ENCODE results near the gene TPPP2. TPM values are rescaled to one million over a fixed set of nuclear protein-coding genes. Genes with fewer than 3 reads are reported as not detected.

TPPP2 gene
- total and polyA plus RNA-seq, 3 experiments from 2014 or later = not detected

DNA sequence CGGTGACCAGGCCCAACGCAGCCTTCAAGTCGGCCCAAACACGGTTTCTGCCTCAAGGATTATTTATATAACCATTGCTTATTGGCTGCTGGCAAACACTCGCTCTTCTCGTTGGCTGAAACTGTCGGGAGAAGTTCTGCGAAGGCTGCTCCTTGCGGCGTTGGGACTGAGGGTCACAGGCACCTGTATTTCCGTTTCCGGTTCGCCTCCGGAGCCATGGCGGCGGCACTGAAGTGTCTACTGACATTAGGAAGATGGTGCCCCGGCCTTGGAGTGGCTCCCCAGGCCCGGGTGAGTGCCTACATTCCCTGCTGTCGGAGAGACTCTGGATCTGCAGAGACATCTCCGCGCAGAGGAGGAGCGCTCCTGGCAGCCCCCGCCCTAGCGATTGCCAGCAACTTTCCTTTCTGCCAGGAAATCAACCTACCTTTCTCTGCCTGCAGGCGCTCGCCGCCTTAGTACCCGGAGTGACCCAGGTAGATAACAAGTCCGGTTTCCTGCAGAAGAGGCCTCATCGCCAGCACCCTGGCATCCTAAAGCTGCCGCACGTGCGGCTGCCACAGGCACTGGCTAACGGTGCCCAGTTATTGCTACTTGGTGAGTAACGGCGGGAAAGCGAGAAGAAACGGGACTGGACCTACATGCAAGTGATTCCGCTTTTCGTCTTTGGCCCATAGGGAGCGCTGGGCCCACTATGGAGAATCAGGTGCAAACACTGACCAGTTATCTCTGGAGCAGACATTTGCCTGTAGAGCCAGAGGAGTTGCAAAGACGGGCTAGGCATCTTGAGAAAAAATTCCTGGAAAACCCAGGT lies 40.0 kb upstream of the TPPP2 start, which contains the start of gene METTL17:
Gene METTL17, plus strand, starts transcription at position 194 of the 814 bp plus-strand sequence. Its CDS starts 23 bp downstream, at position 217.
- CTCF ChIA-PET = interaction anchor here (1.9 kb wide), 1 partner anchor 19 kb away, joined by 7 read pairs; no protein-coding TSS in a partner anchor
- Mint-ChIP-seq H3K9me3 (no peaks in the 10 kb centered on the region), H3K27ac (peak within 1 kb of the TSS; percentile 58 to 99 (median 94)), H3K4me3 (peak within 1 kb of the TSS; percentile 83 to 99 (median 93)), H3K4me1 (peaks cover 25 to 30% (median 26%) of the 10 kb centered on the region in 3 donors), H3K27me3 (no peaks in the 10 kb centered on the region), H3K36me3 (peaks cover 0 to 41% (median 8%) of the 10 kb centered on the region in 3 donors)
- POLR2A ChIA-PET = no interaction called here
- no peaks in the 10 kb centered on the region for H3K27me3 ChIP-seq (ENCODE audit: insufficient read depth, low read length, poor library complexity, severe bottlenecking)
- peak; percentile 75 to 88 (median 81) for DNase-seq
- peaks cover 28% of the 10 kb centered on the region for H3K36me3 ChIP-seq (ENCODE audit: insufficient read depth, low read length)
- peak within 1 kb of the TSS; percentile 76 for H3K4me3 ChIP-seq (ENCODE audit: low read length)
- peak within 1 kb of the TSS; percentile 60 for H3K27ac ChIP-seq (ENCODE audit: low read depth, low read length)
- no peaks in the 10 kb centered on the region for H3K9me3 ChIP-seq (ENCODE audit: low read length)
- H3K4me1 ChIP-seq (ENCODE audit: insufficient read depth, low read length) = peaks cover 23% of the 10 kb centered on the region

DNA sequence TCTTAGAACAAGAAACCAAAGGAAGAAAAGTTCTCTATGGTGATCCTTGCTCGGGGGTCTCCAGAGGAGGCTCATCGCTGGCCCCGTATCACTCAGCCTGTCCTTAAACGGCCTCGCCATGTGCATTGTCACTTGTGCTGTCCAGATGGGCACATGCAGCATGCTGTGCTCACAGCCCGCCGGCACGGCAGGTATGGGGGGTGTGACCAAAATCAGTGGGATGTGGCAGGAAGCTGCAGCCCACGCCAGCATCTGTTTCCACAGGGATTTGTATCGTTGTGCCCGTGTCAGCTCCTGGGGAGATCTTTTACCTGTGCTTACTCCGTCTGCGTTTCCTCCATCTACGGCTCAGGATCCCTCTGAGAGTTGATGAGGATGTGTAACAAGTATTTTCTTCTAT lies 33.5 kb upstream of the TPPP2 start:
- CTCF ChIA-PET = interaction anchor here (1.4 to 3.5 kb wide), 4 partner anchors 18 to 96 kb away, joined by 3 to 17 read pairs (median 10); no protein-coding TSS in a partner anchor
- H3K27ac ChIP-seq (ENCODE audit: low read depth, low read length) = no peak overlapping the region
- Mint-ChIP-seq H3K27ac (no peak overlapping the region), H3K4me1 (peaks cover 6 to 8% (median 6%) of the 10 kb centered on the region in 3 donors), H3K4me3 (no peak overlapping the region), H3K9me3 (no peaks in the 10 kb centered on the region), H3K27me3 (no peaks in the 10 kb centered on the region), H3K36me3 (peaks cover 4 to 57% (median 28%) of the 10 kb centered on the region in 3 donors)
- no peak overlapping the region for H3K4me3 ChIP-seq (ENCODE audit: low read length)
- H3K9me3 ChIP-seq (ENCODE audit: low read length) = no peaks in the 10 kb centered on the region
- POLR2A ChIA-PET = no interaction called here
- no peaks in the 10 kb centered on the region for H3K27me3 ChIP-seq (ENCODE audit: insufficient read depth, low read length, poor library complexity, severe bottlenecking)
- DNase-seq = no peak
- peaks cover 44% of the 10 kb centered on the region for H3K36me3 ChIP-seq (ENCODE audit: insufficient read depth, low read length)
- peaks cover 13% of the 10 kb centered on the region for H3K4me1 ChIP-seq (ENCODE audit: insufficient read depth, low read length)

DNA sequence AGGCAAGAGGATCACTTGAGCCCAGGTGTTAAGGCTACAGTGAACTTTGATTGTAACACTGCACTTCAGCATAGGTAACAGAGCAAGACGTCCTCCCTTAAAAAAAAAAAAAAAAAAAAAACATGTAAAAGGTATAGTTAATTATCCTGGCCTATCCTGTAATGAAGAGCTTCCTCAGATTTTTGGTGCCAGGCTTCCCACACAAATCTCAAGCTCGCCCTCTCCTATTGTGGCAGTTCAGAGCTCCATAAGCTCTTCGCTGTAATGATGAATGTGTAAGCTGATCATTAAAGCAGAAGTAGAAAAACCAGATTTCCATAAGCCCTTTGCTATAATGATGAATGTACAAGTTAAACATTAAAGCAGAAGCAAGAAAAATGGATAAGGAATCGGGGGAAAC lies 32.9 kb upstream of the TPPP2 start:
- H3K36me3 ChIP-seq (ENCODE audit: insufficient read depth, low read length) = peaks cover 39% of the 10 kb centered on the region
- no peaks in the 10 kb centered on the region for H3K27me3 Mint-ChIP-seq
- H3K27ac Mint-ChIP-seq = peak overlapping the region in 1 of 8 donors; percentile 18
- H3K36me3 Mint-ChIP-seq = peaks cover 4 to 53% (median 28%) of the 10 kb centered on the region in 3 donors
- H3K27me3 ChIP-seq (ENCODE audit: insufficient read depth, low read length, poor library complexity, severe bottlenecking) = no peaks in the 10 kb centered on the region
- POLR2A ChIA-PET = interaction anchor here (0.6 kb wide), 2 partner anchors 46 to 172 kb away, joined by 3 to 5 read pairs; no protein-coding TSS in a partner anchor
- no peak for DNase-seq
- peaks cover 7% of the 10 kb centered on the region for H3K4me1 ChIP-seq (ENCODE audit: insufficient read depth, low read length)
- peaks cover under 1 to 2% (median under 1%) of the 10 kb centered on the region in 3 donors for H3K4me1 Mint-ChIP-seq
- no peak overlapping the region for H3K4me3 Mint-ChIP-seq
- no peak overlapping the region for H3K27ac ChIP-seq (ENCODE audit: low read depth, low read length)
- CTCF ChIA-PET = interaction anchor here (1.4 to 3.5 kb wide), 5 partner anchors 15 to 95 kb away, joined by 3 to 17 read pairs (median 6); no protein-coding TSS in a partner anchor
- no peaks in the 10 kb centered on the region for H3K9me3 ChIP-seq (ENCODE audit: low read length)
- H3K4me3 ChIP-seq (ENCODE audit: low read length) = no peak overlapping the region
- H3K9me3 Mint-ChIP-seq = no peaks in the 10 kb centered on the region

DNA sequence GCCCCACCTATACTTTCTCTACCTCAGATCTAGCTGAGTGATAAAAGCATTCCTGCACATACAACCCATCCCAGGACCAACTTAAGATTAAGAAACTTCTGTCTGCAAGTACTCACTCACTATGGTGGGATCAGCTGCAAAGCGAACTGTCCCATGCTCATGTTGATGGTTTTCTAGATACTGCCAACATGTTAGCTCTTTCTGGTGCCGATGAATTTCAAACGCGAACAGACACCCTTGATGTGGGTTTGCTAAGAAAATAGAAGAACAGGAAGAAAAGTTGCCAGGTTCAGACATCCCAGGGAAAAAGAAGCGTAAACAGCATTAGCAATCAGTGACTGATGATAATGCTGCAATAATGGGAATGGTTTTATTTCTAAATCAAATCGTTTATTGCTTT lies 32.5 kb upstream of the TPPP2 start:
- Mint-ChIP-seq H3K4me3 (no peak overlapping the region), H3K27me3 (no peaks in the 10 kb centered on the region), H3K4me1 (peaks cover 0 to 2% (median 0%) of the 10 kb centered on the region in 3 donors), H3K9me3 (no peaks in the 10 kb centered on the region), H3K36me3 (peaks cover 4 to 48% (median 28%) of the 10 kb centered on the region in 3 donors), H3K27ac (peak overlapping the region in 2 of 8 donors; percentile 18 to 67)
- ChIA-PET CTCF (interaction anchor here (1.4 to 3.5 kb wide), 4 partner anchors 15 to 95 kb away, joined by 4 to 17 read pairs (median 10); no protein-coding TSS in a partner anchor), POLR2A (interaction anchor here (0.6 kb wide), 2 partner anchors 46 to 171 kb away, joined by 3 to 5 read pairs; no protein-coding TSS in a partner anchor)
- no peak overlapping the region for H3K4me3 ChIP-seq (ENCODE audit: low read length)
- H3K27me3 ChIP-seq (ENCODE audit: insufficient read depth, low read length, poor library complexity, severe bottlenecking) = no peaks in the 10 kb centered on the region
- peaks cover 36% of the 10 kb centered on the region for H3K36me3 ChIP-seq (ENCODE audit: insufficient read depth, low read length)
- no peaks in the 10 kb centered on the region for H3K9me3 ChIP-seq (ENCODE audit: low read length)
- H3K27ac ChIP-seq (ENCODE audit: low read depth, low read length) = no peak overlapping the region
- DNase-seq = no peak
- H3K4me1 ChIP-seq (ENCODE audit: insufficient read depth, low read length) = peaks cover 7% of the 10 kb centered on the region

DNA sequence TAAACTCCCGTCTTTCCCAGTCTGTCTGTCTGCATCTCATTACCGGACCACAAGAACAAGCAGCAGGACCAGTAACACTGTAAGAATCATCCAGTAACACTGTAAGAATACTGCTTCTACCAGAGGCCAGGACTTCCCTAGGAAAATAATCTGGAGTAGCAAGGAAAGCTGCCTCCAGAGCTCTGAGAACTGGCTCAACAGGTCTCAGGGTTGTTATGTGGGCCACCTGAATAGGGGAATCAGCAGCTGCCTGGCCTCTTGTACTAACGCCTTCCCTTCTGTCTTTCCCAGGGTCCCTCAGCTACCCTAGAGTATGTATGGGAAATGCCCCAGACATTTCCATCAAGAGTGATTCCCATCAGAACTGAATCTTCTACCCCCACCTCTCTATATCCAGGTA lies 31.9 kb upstream of the TPPP2 start:
- Histone ChIP-seq H3K27me3 (ENCODE audit: insufficient read depth, low read length, poor library complexity, severe bottlenecking) (no peaks in the 10 kb centered on the region), H3K27ac (ENCODE audit: low read depth, low read length) (no peak overlapping the region), H3K4me1 (ENCODE audit: insufficient read depth, low read length) (peaks cover 7% of the 10 kb centered on the region), H3K9me3 (ENCODE audit: low read length) (no peaks in the 10 kb centered on the region), H3K36me3 (ENCODE audit: insufficient read depth, low read length) (peaks cover 30% of the 10 kb centered on the region), H3K4me3 (ENCODE audit: low read length) (no peak overlapping the region)
- Mint-ChIP-seq H3K9me3 (no peaks in the 10 kb centered on the region), H3K4me1 (peaks cover 0 to 2% (median 0%) of the 10 kb centered on the region in 3 donors), H3K4me3 (no peak overlapping the region), H3K36me3 (peaks cover 4 to 43% (median 28%) of the 10 kb centered on the region in 3 donors), H3K27me3 (no peaks in the 10 kb centered on the region), H3K27ac (peak overlapping the region in 4 of 8 donors; percentile 24 to 85 (median 46))
- CTCF ChIA-PET = interaction anchor here (1.1 to 3.5 kb wide), 5 partner anchors 10 to 94 kb away, joined by 4 to 17 read pairs (median 6); no protein-coding TSS in a partner anchor
- DNase-seq = no peak
- POLR2A ChIA-PET = no interaction called here

DNA sequence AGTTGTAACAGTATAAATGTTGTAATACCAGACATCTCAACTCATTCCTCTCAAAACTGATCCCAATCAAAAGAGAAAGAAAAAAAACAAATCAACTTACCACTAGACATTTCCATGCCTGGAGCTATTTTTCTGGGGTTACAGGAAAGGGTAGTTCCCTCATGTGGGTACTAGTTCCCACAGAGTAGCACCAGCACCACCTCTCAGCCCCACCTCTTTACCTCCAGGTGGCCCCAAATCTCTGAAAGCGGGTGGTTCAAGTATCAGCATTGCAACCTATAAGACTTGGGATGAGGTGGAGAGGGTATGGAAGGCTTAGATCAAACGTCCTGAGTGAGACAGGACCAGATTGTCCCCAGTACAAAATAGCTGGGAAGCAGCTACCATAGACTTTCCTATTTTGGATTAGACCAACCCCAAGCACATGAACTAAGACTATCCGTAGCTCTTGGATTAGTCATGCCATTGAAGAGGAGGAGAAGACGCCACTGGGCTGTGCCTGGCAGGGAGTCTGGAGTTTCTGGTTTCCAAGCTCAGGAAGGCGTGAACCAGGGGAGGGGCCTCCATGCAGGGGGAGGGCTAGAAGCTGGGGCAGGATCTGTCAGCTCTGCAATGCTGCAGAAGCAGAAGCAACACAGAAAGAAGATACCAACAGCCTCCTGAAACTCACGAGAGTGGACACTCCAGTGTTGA lies 31.2 kb upstream of the TPPP2 start, which contains the start of gene SLC39A2:
Gene SLC39A2, plus strand, starts transcription at position 620 of the 693 bp plus-strand sequence. CDS start 154 bp downstream, outside the sequence.
- no peaks in the 10 kb centered on the region for H3K9me3 Mint-ChIP-seq
- POLR2A ChIA-PET = no interaction called here
- CTCF ChIA-PET = interaction anchor here (1.1 to 3.5 kb wide), 3 partner anchors 9 to 27 kb away, joined by 5 to 17 read pairs (median 15); no protein-coding TSS in a partner anchor
- no peaks in the 10 kb centered on the region for H3K9me3 ChIP-seq (ENCODE audit: low read length)
- H3K27ac ChIP-seq (ENCODE audit: low read depth, low read length) = no peak within 1 kb of the TSS
- H3K36me3 Mint-ChIP-seq = peaks cover 4 to 39% (median 27%) of the 10 kb centered on the region in 3 donors
- H3K27me3 ChIP-seq (ENCODE audit: insufficient read depth, low read length, poor library complexity, severe bottlenecking) = no peaks in the 10 kb centered on the region
- peaks cover 0 to 2% of the 10 kb centered on the region in 2 donors for H3K27me3 Mint-ChIP-seq
- no peak within 1 kb of the TSS for H3K4me3 Mint-ChIP-seq
- peak within 1 kb of the TSS in 4 of 8 donors; percentile 24 to 85 (median 30) for H3K27ac Mint-ChIP-seq
- peaks cover 0 to 1% (median 0%) of the 10 kb centered on the region in 3 donors for H3K4me1 Mint-ChIP-seq
- no peak for DNase-seq
- peaks cover 27% of the 10 kb centered on the region for H3K36me3 ChIP-seq (ENCODE audit: insufficient read depth, low read length)
- peaks cover 7% of the 10 kb centered on the region for H3K4me1 ChIP-seq (ENCODE audit: insufficient read depth, low read length)
- no peak within 1 kb of the TSS for H3K4me3 ChIP-seq (ENCODE audit: low read length)

DNA sequence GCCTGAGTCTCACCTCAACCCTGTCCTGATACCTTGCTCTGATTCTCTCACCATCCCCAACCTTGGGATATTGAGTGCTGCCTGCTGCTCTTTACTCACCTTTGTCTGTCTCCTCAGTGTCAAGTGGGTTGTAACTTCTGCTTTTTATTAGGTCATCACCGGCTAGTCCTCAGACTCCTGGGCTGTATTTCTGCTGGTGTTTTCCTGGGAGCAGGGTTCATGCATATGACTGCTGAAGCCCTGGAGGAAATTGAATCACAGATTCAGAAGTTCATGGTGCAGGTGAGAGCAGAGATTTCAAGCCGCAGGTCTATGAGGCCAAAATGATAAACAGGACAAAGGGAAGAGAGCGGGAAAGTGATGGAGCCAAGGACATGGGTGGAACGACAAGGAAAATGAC lies 30.4 kb upstream of the TPPP2 start:
- ChIA-PET CTCF (interaction anchor here (3.5 kb wide), 1 partner anchor 15 kb away, joined by 17 read pairs; no protein-coding TSS in a partner anchor), POLR2A (no interaction called here)
- peaks cover 20% of the 10 kb centered on the region for H3K36me3 ChIP-seq (ENCODE audit: insufficient read depth, low read length)
- no peak for DNase-seq
- no peak overlapping the region for H3K4me3 ChIP-seq (ENCODE audit: low read length)
- H3K27me3 ChIP-seq (ENCODE audit: insufficient read depth, low read length, poor library complexity, severe bottlenecking) = no peaks in the 10 kb centered on the region
- Mint-ChIP-seq H3K36me3 (peaks cover 4 to 32% (median 23%) of the 10 kb centered on the region in 3 donors), H3K4me3 (no peak overlapping the region), H3K4me1 (no peaks in the 10 kb centered on the region), H3K9me3 (no peaks in the 10 kb centered on the region), H3K27me3 (peaks cover 0 to 3% of the 10 kb centered on the region in 2 donors), H3K27ac (no peak overlapping the region)
- H3K27ac ChIP-seq (ENCODE audit: low read depth, low read length) = no peak overlapping the region
- no peaks in the 10 kb centered on the region for H3K9me3 ChIP-seq (ENCODE audit: low read length)
- H3K4me1 ChIP-seq (ENCODE audit: insufficient read depth, low read length) = peaks cover 7% of the 10 kb centered on the region
